Breast epithelium (tissue), 4 donors: ENCODE data around the gene SEMA3F. TPM values are rescaled to one million over a fixed set of nuclear protein-coding genes. Genes with fewer than 3 reads are reported as not detected.

Experiments used
- DNase-seq, 2 donors: peaks; one replicate each; pipeline ENCODE4 v3.0.0-alpha.2; 2019; ENCODE audit warnings: low spot score in 2 of 2
- H3K27ac ChIP-seq, 2 donors: fragments of 200-600 bp; sonication (generic) in 1 of 2; one replicate each; pipeline ENCODE4 v1.5.1; 2016 to 2019; ENCODE audit warnings: mild to moderate bottlenecking in 1 of 2
- H3K27me3 ChIP-seq, 2 donors: fragments of 200-600 bp; sonication (generic) in 1 of 2; one replicate each; pipeline versions ENCODE4 v1.5.1 to v1.6.0; 2017 to 2019; ENCODE audit warnings: control low read depth in 1 of 2, mild to moderate bottlenecking in 1 of 2
- H3K36me3 ChIP-seq: fragments of 200-600 bp; one replicate; pipeline ENCODE4 v1.5.1; 2019
- H3K4me1 ChIP-seq, 2 donors: fragments of 200-600 bp; sonication (generic); one replicate each; pipeline ENCODE4 v1.5.1; 2016 to 2019; ENCODE audit warnings: control low read depth in 1 of 2
- H3K4me3 ChIP-seq, 3 donors: fragments of 200-600 bp; sonication (generic); 1 replicate in 2 of 3; 2 replicates in 1 of 3; pipeline ENCODE4 v1.5.1; 2016 to 2019; ENCODE audit warnings: mild to moderate bottlenecking in 3 of 3, moderate library complexity in 2 of 3
- H3K9me3 ChIP-seq, 2 donors: fragments of 200-600 bp; sonication (generic) in 1 of 2; one replicate each; pipeline ENCODE4 v1.5.1; 2016 to 2019; ENCODE audit warnings: control low read depth in 1 of 2
- POLR2A ChIP-seq: fragments of 450-650 bp; IDR thresholded peaks from one replicate; pipeline ENCODE4 v1.6.1; 2016; ENCODE audit warnings: antibody characterized with exemption, mild to moderate bottlenecking, moderate library complexity
- POLR2AphosphoS5 ChIP-seq, 3 donors: sonication (generic); formaldehyde crosslinking; IDR thresholded peaks; one replicate each; pipeline ENCODE4 v1.6.1; 2017; ENCODE audit warnings: antibody characterized with exemption in 3 of 3
- intact Hi-C: fragments of 100-400 bp; cut with DNase I; formaldehyde crosslinking; loops from one replicate; pipeline ENCODE4 v1.15.1; 2023; ENCODE audit warnings: low total_unique reads
- total RNA-seq, 3 donors: library from RNA; depleted of rRNA; stranded (reverse); fragments of >200 nt; gene quantifications; one replicate each; pipeline ENCODE4 v1.1.0, GENCODE V29; 2016
- TF ChIP-seq, protein P1 (sequence below), 3 donors: fragments of 450-650 bp; IDR thresholded peaks; one replicate each; pipeline ENCODE4 v1.5.1; 2016 to 2017; ENCODE audit warnings: antibody characterized with exemption in 3 of 3, mild to moderate bottlenecking in 3 of 3, moderate library complexity in 3 of 3

Gene SEMA3F
- total RNA-seq, 3 donors from 2014 or later, result 7.7 to 49.8 (median 26.9) TPM

DNA sequence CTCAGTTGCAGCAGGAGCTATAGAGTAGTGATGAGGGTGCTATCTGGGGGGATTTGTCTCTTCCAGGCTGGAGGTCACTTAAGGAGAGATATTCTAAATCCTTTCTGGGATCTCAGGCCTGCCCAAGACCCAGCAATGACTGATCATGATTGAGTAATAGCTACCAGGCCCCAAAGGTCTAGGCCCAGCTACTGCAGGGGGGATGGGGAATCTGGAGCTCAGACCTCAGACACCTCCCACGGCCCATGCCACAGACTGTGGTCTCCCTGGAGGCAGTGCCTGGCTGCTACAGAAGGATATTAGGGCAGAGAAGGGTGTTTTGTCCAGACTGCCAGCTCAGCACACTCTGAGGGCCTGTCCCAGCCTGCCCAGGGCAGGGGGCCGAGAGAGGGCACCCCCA, 56.8 kb downstream of the SEMA3F start:
- no peaks in the 10 kb centered on the region for H3K36me3 ChIP-seq
- H3K4me3 ChIP-seq, result no peak overlapping the region
- no peaks in the 10 kb centered on the region for H3K9me3 ChIP-seq
- no peaks in the 10 kb centered on the region for H3K27me3 ChIP-seq
- intact Hi-C loops, result no loop called here
- DNase-seq, result no peak
- peaks cover 0 to 9% of the 10 kb centered on the region in 2 donors for H3K4me1 ChIP-seq
- H3K27ac ChIP-seq, result no peak overlapping the region
- TF ChIP-seq, protein P1, sequence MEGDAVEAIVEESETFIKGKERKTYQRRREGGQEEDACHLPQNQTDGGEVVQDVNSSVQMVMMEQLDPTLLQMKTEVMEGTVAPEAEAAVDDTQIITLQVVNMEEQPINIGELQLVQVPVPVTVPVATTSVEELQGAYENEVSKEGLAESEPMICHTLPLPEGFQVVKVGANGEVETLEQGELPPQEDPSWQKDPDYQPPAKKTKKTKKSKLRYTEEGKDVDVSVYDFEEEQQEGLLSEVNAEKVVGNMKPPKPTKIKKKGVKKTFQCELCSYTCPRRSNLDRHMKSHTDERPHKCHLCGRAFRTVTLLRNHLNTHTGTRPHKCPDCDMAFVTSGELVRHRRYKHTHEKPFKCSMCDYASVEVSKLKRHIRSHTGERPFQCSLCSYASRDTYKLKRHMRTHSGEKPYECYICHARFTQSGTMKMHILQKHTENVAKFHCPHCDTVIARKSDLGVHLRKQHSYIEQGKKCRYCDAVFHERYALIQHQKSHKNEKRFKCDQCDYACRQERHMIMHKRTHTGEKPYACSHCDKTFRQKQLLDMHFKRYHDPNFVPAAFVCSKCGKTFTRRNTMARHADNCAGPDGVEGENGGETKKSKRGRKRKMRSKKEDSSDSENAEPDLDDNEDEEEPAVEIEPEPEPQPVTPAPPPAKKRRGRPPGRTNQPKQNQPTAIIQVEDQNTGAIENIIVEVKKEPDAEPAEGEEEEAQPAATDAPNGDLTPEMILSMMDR (IDR thresholded peaks at IDR 0.05), result no peak
- TF ChIP-seq POLR2A, result no peak
- no peak for TF ChIP-seq POLR2AphosphoS5 (IDR thresholded peaks at IDR 0.05)

DNA sequence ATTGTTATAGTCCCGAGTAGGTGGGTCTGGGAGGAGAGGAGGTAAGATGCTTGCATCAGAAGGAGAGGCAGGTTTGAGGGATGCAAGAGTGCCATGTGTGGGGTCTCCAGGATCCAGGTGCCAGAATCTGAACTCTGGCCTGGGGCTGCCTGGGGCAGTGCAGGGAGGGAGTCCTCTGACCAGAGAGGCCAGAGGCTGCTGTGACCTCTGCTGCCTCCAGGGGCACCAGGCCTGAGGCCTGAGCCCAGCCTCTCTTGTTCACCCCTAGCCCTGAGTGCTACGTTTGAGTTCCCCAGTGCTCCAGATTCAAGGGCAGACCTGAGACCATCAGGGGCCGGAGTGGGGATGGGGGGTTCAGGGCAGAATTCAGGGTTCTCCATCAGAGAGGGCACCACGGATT, 57.4 kb downstream of the SEMA3F start:
- intact Hi-C loops, result no loop called here
- no peaks in the 10 kb centered on the region for H3K27me3 ChIP-seq
- TF ChIP-seq, protein P1 (IDR thresholded peaks at IDR 0.05), result no peak
- no peak for TF ChIP-seq POLR2A
- no peak for TF ChIP-seq POLR2AphosphoS5 (IDR thresholded peaks at IDR 0.05)
- no peak for DNase-seq
- H3K27ac ChIP-seq, result no peak overlapping the region
- peaks cover 0 to 9% of the 10 kb centered on the region in 2 donors for H3K4me1 ChIP-seq
- H3K9me3 ChIP-seq, result no peaks in the 10 kb centered on the region
- H3K36me3 ChIP-seq, result no peaks in the 10 kb centered on the region
- no peak overlapping the region for H3K4me3 ChIP-seq

DNA sequence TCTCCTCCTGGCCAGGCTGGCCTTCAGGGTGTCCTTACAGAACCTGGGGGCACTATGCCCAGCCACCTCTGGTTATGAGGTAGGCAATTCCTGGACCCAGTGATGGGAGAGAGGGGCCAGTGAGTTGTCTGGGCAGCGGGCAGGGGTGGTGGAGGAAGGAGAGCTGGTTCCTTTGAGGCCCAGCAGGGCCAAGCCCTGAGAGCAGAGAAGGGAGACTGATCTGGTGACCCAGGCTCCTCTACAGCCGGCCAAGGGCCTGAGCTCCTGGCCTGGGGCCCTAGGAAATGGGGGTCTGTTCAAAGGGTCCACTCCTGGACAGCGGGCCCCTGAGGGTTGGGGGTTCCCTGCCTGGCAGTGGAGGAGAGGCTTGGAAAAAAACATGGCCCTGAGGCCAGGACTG, 57.8 kb downstream of the SEMA3F start:
- Histone ChIP-seq H3K36me3 (no peaks in the 10 kb centered on the region), H3K27ac (no peak overlapping the region), H3K4me3 (no peak overlapping the region), H3K9me3 (no peaks in the 10 kb centered on the region), H3K4me1 (peaks cover 0 to 9% of the 10 kb centered on the region in 2 donors), H3K27me3 (no peaks in the 10 kb centered on the region)
- intact Hi-C loops, result no loop called here
- DNase-seq, result no peak
- TF ChIP-seq POLR2A (no peak), POLR2AphosphoS5 (IDR thresholded peaks at IDR 0.05) (no peak)
- TF ChIP-seq, protein P1 (IDR thresholded peaks at IDR 0.05), result no peak

DNA sequence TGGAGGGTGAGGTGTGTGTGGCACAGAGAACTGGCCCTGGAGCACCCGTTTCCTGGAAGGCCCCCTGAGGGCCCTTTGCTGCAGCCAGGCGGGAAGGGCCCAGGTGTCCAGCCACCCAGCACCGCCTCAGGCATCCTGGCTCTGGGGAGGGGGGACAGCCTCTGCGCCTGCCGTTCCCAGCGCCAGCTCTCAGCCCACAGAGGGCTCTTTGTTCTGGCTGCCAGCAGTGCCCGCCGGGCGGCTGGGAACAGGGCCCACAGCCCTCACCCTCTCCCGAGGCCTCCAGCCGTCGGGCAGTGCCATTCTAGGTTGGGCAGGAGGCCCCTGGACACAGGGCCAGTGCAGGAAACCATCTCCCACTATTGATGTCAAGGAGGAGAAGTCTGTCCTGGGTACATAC, 58.2 kb downstream of the SEMA3F start:
- H3K9me3 ChIP-seq, result no peaks in the 10 kb centered on the region
- no peak for DNase-seq
- H3K36me3 ChIP-seq, result no peaks in the 10 kb centered on the region
- peaks cover 0 to 9% of the 10 kb centered on the region in 2 donors for H3K4me1 ChIP-seq
- no peak overlapping the region for H3K27ac ChIP-seq
- TF ChIP-seq, protein P1 (IDR thresholded peaks at IDR 0.05), result no peak
- TF ChIP-seq POLR2AphosphoS5 (IDR thresholded peaks at IDR 0.05) (no peak), POLR2A (no peak)
- H3K4me3 ChIP-seq, result no peak overlapping the region
- H3K27me3 ChIP-seq, result no peaks in the 10 kb centered on the region
- intact Hi-C loops, result no loop called here

DNA sequence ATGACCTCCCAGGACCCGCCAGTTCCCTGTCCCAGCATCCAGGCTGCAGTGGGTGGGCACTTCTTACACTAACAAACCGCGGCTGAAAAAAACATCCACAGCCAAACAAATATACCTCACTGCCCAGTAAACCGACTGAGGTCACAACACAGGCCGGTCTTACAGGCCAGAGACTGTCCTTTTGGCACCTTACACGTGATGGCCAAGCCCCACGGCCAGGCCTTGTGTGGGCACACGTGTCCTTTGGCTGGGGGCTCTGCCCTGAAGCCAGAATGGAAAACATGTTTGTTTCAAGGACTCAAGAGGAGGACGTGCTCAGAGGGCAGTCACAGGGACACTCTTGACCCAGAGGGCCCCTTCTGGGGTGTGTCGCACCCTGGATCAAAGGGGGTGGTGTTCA, 59.7 kb downstream of the SEMA3F start:
- no peak for DNase-seq
- Histone ChIP-seq H3K27ac (no peak overlapping the region), H3K36me3 (no peaks in the 10 kb centered on the region), H3K4me1 (peaks cover 0 to 9% of the 10 kb centered on the region in 2 donors), H3K27me3 (no peaks in the 10 kb centered on the region), H3K4me3 (no peak overlapping the region), H3K9me3 (no peaks in the 10 kb centered on the region)
- TF ChIP-seq POLR2AphosphoS5 (IDR thresholded peaks at IDR 0.05), result no peak
- TF ChIP-seq, protein P1 (IDR thresholded peaks at IDR 0.05), result no peak
- no peak for TF ChIP-seq POLR2A
- intact Hi-C loops, result no loop called here
